Spinal cord (tissue), 10 donors: ENCODE results near the gene DNTT. TPM values are rescaled to one million over a fixed set of nuclear protein-coding genes. Genes with fewer than 3 reads are reported as not detected.

Experiments used
- DNase-seq, 6 donors: peaks; one replicate each; pipeline versions ENCODE4 v3.0.0 to v3.0.0-alpha.2; 2013 to 2015; ENCODE audit warnings: low spot score in 6 of 6, low read depth in 4 of 6
- H3K27ac ChIP-seq: one replicate; pipeline ENCODE4 v1.5.1; 2013; ENCODE audit warnings: low read depth, low read length, control low read depth
- H3K27me3 ChIP-seq: one replicate; pipeline ENCODE4 v1.6.1; 2013; ENCODE audit warnings: low read length; ENCODE audit not compliant: control insufficient read depth, insufficient read depth
- H3K36me3 ChIP-seq: one replicate; pipeline ENCODE4 v1.6.1; 2013; ENCODE audit warnings: low read length; ENCODE audit not compliant: control insufficient read depth, insufficient read depth
- H3K4me1 ChIP-seq: one replicate; pipeline ENCODE4 v1.6.1; 2013; ENCODE audit warnings: low read length; ENCODE audit not compliant: control insufficient read depth, insufficient read depth
- H3K4me3 ChIP-seq: one replicate; pipeline ENCODE4 v1.5.1; 2013; ENCODE audit warnings: low read depth, low read length, control low read depth
- H3K9me3 ChIP-seq: one replicate; pipeline ENCODE4 v1.6.1; 2013; ENCODE audit warnings: low read length; ENCODE audit not compliant: control insufficient read depth, insufficient read depth
- WGBS: methylation state at CpG from one replicate; pipeline ENCODE4 v1.1.5; 2013; ENCODE audit warnings: missing lambda C conversion rate; ENCODE audit not compliant: insufficient coverage; 5-methylcytosine and 5-hydroxymethylcytosine counted together
- polyA plus RNA-seq, 2 donors: library from polyadenylated mRNA; unstranded; fragments of 120-200 nt; gene quantifications; one replicate each; pipeline ENCODE4 v1.2.1, GENCODE V29; 2013; ENCODE audit not compliant: insufficient read length in 2 of 2
- total RNA-seq, 2 donors: library from RNA; depleted of rRNA in 1 of 2; stranded (reverse); fragments of 120-200 nt in 1 of 2; fragments of >200 nt in 1 of 2; gene quantifications; one replicate each; pipeline versions ENCODE4 v1.2.3 to v1.2.4, GENCODE V29; 2013 to 2014
- donor health status: healthy.

The DNTT gene
- total and polyA plus RNA-seq, 4 donors = 0.08 to 0.20 (median 0.11) TPM; not detected in 1

- no CpG with 5 or more reads among the region's 4 CpGs for WGBS
- no peak overlapping the region for H3K4me3 ChIP-seq
Measured at GRCh38 chr10:96264938-96265337, 39.3 kb upstream of the DNTT start.

GRCh38 chr10:96266118-96266770 is 38.0 kb upstream of the DNTT start:
- Histone ChIP-seq H3K27ac (no peak overlapping the region), H3K27me3 (no peaks in the 10 kb centered on the region), H3K36me3 (no peaks in the 10 kb centered on the region), H3K4me3 (no peak overlapping the region), H3K9me3 (no peaks in the 10 kb centered on the region), H3K4me1 (peaks cover 4% of the 10 kb centered on the region)
- 90% methylated on average over 4 of the region's 6 CpGs for WGBS
- DNase-seq = no peak

More at GRCh38 chr10:96264938-96265337, 39.3 kb upstream of the DNTT start:
- H3K36me3 ChIP-seq = no peaks in the 10 kb centered on the region
- no peak overlapping the region for H3K27ac ChIP-seq
- H3K27me3 ChIP-seq = no peaks in the 10 kb centered on the region
- DNase-seq = no peak
- peaks cover 4% of the 10 kb centered on the region for H3K4me1 ChIP-seq
- no peaks in the 10 kb centered on the region for H3K9me3 ChIP-seq

DNA sequence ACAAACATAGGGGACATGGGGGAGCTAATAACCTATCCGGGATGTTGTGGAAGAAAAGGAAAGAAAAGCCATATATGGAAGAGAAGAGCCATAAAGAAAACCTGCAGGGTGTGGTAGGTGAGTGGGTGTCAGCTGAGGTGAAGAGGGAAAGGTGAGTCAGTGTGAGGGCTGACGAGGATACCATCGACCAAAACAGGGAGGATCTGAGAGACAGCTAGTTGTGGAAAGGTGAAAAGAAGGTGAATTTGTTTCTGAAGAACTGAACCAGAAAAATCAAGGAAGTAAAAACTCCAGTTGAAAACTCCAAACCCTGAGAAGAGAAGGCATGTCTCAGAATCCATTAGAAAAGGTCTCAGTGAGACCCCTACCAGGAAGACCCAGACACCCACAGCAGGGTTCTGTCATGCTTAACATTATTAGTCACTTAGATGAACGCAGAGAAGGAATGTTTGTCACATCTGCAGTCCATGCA is 37.0 kb upstream of the DNTT start:
- Histone ChIP-seq H3K36me3 (no peaks in the 10 kb centered on the region), H3K9me3 (no peaks in the 10 kb centered on the region), H3K27ac (no peak overlapping the region), H3K4me1 (peaks cover 4% of the 10 kb centered on the region), H3K4me3 (no peak overlapping the region), H3K27me3 (no peaks in the 10 kb centered on the region)
- 89% methylated on average over 3 of the region's 4 CpGs for WGBS
- no peak for DNase-seq

DNA sequence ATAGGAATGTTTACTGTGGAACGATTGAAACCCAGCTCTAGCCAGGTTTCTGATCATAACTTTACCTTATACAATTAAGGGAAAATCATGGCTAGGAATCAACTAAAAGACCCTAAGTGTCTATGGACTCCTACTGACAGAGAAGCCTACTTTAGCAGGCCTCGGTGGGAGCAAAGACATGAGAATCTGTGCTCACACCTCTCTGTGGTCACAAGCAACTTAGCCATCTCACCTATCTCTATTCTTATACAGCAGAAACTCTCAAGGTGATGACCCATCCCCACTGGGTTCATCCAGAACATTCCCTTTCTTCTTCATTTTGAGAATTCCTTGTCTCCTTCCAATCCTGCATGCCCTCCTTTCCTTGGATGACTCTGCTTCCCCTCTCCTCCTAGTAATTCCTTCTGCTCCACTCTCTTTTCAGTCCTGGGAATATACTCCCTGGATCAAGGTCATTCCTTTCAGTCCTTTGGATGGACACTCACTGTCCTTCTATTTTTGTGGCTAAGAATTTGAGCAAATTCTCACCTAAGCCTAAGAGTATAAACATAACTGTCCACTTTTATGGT is 35.8 kb upstream of the DNTT start:
- H3K36me3 ChIP-seq = no peaks in the 10 kb centered on the region
- WGBS = 89% methylated on average over 1 of the region's 2 CpGs

GRCh38 chr10:96269438-96270300 is 34.6 kb upstream of the DNTT start:
- no peak for DNase-seq
- Histone ChIP-seq H3K9me3 (no peaks in the 10 kb centered on the region), H3K36me3 (no peaks in the 10 kb centered on the region), H3K4me3 (no peak overlapping the region), H3K27me3 (no peaks in the 10 kb centered on the region), H3K27ac (no peak overlapping the region), H3K4me1 (no peaks in the 10 kb centered on the region)
- WGBS = 85% methylated on average over 5 of the region's 6 CpGs

More for the DNA sequence above, 35.8 kb upstream of the DNTT start:
- Histone ChIP-seq H3K4me3 (no peak overlapping the region), H3K27me3 (no peaks in the 10 kb centered on the region), H3K9me3 (no peaks in the 10 kb centered on the region), H3K4me1 (no peaks in the 10 kb centered on the region), H3K27ac (no peak overlapping the region)
- no peak for DNase-seq

DNA sequence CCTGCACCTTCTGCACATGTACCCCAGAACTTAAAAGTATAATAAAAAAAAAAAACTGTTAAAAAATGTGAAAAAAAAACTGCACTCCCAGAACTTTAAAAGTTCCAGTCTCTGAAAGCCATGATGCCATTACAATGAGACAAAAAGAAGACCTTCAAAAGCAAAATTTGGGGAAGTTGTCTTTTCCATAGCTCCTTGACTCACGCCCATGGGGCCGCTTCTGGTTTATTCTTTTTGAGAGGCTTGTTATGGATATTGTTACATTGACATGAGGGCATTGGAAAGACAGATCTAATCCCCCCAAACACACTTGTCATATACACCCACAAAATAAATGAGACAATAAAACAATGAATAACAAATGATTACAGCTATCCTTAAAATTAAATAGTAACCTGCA is 33.7 kb upstream of the DNTT start:
- Histone ChIP-seq H3K27ac (no peak overlapping the region), H3K4me1 (no peaks in the 10 kb centered on the region), H3K4me3 (no peak overlapping the region), H3K27me3 (no peaks in the 10 kb centered on the region), H3K9me3 (no peaks in the 10 kb centered on the region), H3K36me3 (no peaks in the 10 kb centered on the region)
- no peak for DNase-seq
- no CpG with 5 or more reads among the region's 2 CpGs for whole genome bisulfite sequencing

DNA sequence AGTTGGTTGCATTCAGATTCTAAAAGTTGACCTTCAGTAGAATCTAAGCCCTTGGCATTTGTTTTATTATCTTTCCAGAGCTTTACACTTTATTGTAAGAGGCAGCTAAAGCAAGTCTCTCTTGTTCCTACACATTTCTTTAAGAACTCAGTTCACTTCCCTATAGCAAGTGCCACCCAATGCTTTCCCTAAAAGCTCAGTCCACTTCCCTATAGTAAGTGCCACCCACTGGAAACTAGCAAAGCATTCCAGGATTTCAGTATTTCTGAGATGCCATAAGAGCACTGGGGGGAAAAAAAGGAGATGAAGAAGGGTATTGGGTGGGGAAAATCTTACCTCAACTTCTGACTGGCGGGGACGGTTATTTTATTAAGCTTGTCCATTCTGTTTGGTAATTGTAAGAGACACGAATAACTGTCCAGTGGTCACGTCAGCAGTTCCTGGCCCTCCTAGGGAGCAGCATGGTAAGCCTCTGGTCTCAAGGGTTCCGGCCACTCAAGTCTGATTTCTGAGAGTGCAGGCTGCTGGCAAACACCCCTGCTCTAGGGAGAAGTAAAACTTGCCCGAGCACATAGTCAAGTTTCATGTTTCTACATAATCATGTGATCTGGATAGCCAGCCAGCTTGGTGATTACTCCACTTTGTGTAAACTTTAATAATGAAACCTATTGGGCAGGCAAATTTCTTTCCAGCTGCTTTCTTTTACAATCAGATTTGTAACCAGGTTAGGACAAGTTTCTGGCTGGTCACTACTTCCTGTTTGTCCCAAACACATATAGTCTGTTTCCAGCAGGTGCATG is 33.0 kb upstream of the DNTT start, which contains the start of gene BLNK:
Gene BLNK, minus strand, starts transcription at position 554 of the 800 bp plus-strand sequence. Its CDS starts 171 bp downstream, at position 383.
- Histone ChIP-seq H3K27ac (no peak within 1 kb of the TSS), H3K4me1 (no peaks in the 10 kb centered on the region), H3K36me3 (no peaks in the 10 kb centered on the region), H3K9me3 (no peaks in the 10 kb centered on the region), H3K27me3 (no peaks in the 10 kb centered on the region), H3K4me3 (no peak within 1 kb of the TSS)
- peak in 1 of 6 donors; percentile 41 for DNase-seq
- WGBS = 72% methylated on average over 6 of the region's 6 CpGs

- Histone ChIP-seq H3K4me3 (no peak overlapping the region), H3K9me3 (no peaks in the 10 kb centered on the region), H3K36me3 (no peaks in the 10 kb centered on the region), H3K27me3 (no peaks in the 10 kb centered on the region), H3K27ac (no peak overlapping the region), H3K4me1 (peaks cover 2% of the 10 kb centered on the region)
- 78% methylated on average over 2 of the region's 8 CpGs for WGBS
- DNase-seq = no peak
Measured at GRCh38 chr10:96272316-96273280, 31.6 kb upstream of the DNTT start.
